CD8-positive, alpha-beta T cell (primary cell): Measurements from ENCODE around the gene CEP170B. TPM values are rescaled to one million over a fixed set of nuclear protein-coding genes. Genes with fewer than 3 reads are reported as not detected.

Experiments used
- total RNA-seq, 46 experiments: library from RNA in 2 of 46; stranded (reverse) in 2 of 46; gene quantifications; one replicate each; pipeline ENCODE4 v1.2.3 and lab custom pipeline; 2021 to 2026

The CEP170B gene
- total RNA-seq, 2 experiments from 2014 or later: 1.6 to 1.7 TPM

Other genes with a start within 250 kb of the CEP170B start
- 10 to 100 TPM; 42.2 to 49.1 TPM for gene INF2, start 175.7 kb upstream of the CEP170B start, total RNA-seq
- gene ADSS1, start 141.0 kb upstream of the CEP170B start, total RNA-seq: 1 to 10 TPM; 2.4 to 3.5 TPM
- gene SIVA1, start 112.1 kb upstream of the CEP170B start, total RNA-seq: 100 to 1,000 TPM; 104 to 115 TPM
- 10 to 100 TPM; 65.7 to 67.7 TPM for gene AKT1, start 69.5 kb upstream of the CEP170B start, total RNA-seq
- 1 to 10 TPM; 2.0 to 2.3 TPM for gene ZBTB42, start 64.2 kb upstream of the CEP170B start, total RNA-seq
- under 1 TPM; 0.31 to 0.43 TPM for gene PLD4, start 59.6 kb downstream of the CEP170B start, total RNA-seq
- gene AHNAK2, start 113.1 kb downstream of the CEP170B start, total RNA-seq: under 1 TPM; 0.06 to 0.14 TPM
- 1 to 10 TPM in 1 of 2 experiments, under 1 TPM in 1; 0.84 to 1.0 TPM for gene CLBA1, start 120.5 kb downstream of the CEP170B start, total RNA-seq
- 10 to 100 TPM; 20.2 to 22.9 TPM for gene CDCA4, start 155.8 kb downstream of the CEP170B start, total RNA-seq
- gene GPR132, start 200.2 kb downstream of the CEP170B start, total RNA-seq: 100 to 1,000 TPM in 1 of 2 experiments, 10 to 100 TPM in 1; 91.8 to 101 TPM